K562 (cell line): ENCODE data around the gene B3GALT4. TPM values are rescaled to one million over a fixed set of nuclear protein-coding genes. Genes with fewer than 3 reads are reported as not detected.

Source experiments
- DDX20 ChIP-seq: fragments of 450-650 bp; IDR thresholded peaks from 2 replicates; pipeline ENCODE4 v1.6.1; 2016; ENCODE audit warnings: missing genetic modification characterization, low read depth, mild to moderate bottlenecking, missing compliant biosample characterization, moderate library complexity
- EGR1 ChIP-seq: fragments of 450-650 bp; conservative IDR thresholded peaks from 2 replicates; pipeline ENCODE4 v1.6.1; 2017; ENCODE audit warnings: mild to moderate bottlenecking
- FUS ChIP-seq: fragments of 200-400 bp; formaldehyde crosslinking; optimal IDR thresholded peaks from 2 replicates; pipeline ENCODE3; 2017; ENCODE audit warnings: low read depth, low read length
- HCFC1 ChIP-seq: IDR thresholded peaks from 2 replicates; pipeline ENCODE4 v1.6.1; 2012; ENCODE audit warnings: low read depth, low read length, improper control_type of control experiment
- KLF13 ChIP-seq: fragments of 450-650 bp; IDR thresholded peaks from 2 replicates; pipeline ENCODE4 v1.6.1; 2016; ENCODE audit warnings: missing genetic modification characterization, low read depth, mild to moderate bottlenecking, missing compliant biosample characterization, moderate library complexity, borderline replicate concordance
- POLR2AphosphoS5 ChIP-seq: IDR thresholded peaks from 2 replicates; pipeline ENCODE4 v1.6.1; 2011; ENCODE audit warnings: mild to moderate bottlenecking, low read depth, low read length, moderate library complexity; ENCODE audit not compliant: control insufficient read depth, insufficient read depth
- RFX1 ChIP-seq: fragments of 450-650 bp; IDR thresholded peaks from 2 replicates; pipeline ENCODE4 v1.6.1; 2016; ENCODE audit warnings: mild to moderate bottlenecking, moderate library complexity
- TBL1XR1 ChIP-seq, 2 experiments: IDR thresholded peaks; 2 replicates each; pipeline ENCODE4 v1.6.1; 2012; ENCODE audit warnings: improper control_type of control experiment in 2 of 2, low read length in 2 of 2, mild to moderate bottlenecking in 1 of 2
- TOE1 ChIP-seq, 2 experiments: fragments of 450-650 bp in 1 of 2; sonication (generic) in 1 of 2; formaldehyde crosslinking in 1 of 2; IDR thresholded peaks; 2 replicates each; pipeline versions ENCODE4 v1.7.1 to v1.8.0; 2016 to 2022; ENCODE audit warnings: borderline replicate concordance in 2 of 2, mild to moderate bottlenecking in 2 of 2, antibody characterized with exemption in 1 of 2, inconsistent platforms in 1 of 2, low read depth in 1 of 2, missing genetic modification reagents in 1 of 2, moderate library complexity in 1 of 2
- ZBTB1 ChIP-seq: sonication (generic); formaldehyde crosslinking; IDR thresholded peaks from 2 replicates; pipeline ENCODE4 v1.8.1; 2023; ENCODE audit warnings: missing genetic modification reagents, low read depth, mild to moderate bottlenecking, borderline replicate concordance
- ZNF232 ChIP-seq: sonication (generic); formaldehyde crosslinking; IDR thresholded peaks from 2 replicates; pipeline ENCODE4 v1.8.0; 2022; ENCODE audit warnings: mild to moderate bottlenecking, missing genetic modification reagents
- ZNF431 ChIP-seq: sonication (generic); formaldehyde crosslinking; IDR thresholded peaks from 2 replicates; pipeline ENCODE4 v1.8.0; 2022; ENCODE audit warnings: mild to moderate bottlenecking, missing genetic modification reagents
- ZNF583 ChIP-seq: fragments of 250-450 bp; sonication (Bioruptor Pico); IDR thresholded peaks from 2 replicates; pipeline ENCODE4 v1.4.0; 2020
- ZNF780A ChIP-seq: fragments of 250-450 bp; sonication (Bioruptor Pico); IDR thresholded peaks from 2 replicates; pipeline ENCODE4 v1.5.0; 2021; ENCODE audit warnings: mild to moderate bottlenecking
- polyA plus RNA-seq, 8 experiments: library from polyadenylated mRNA; depleted of rRNA in 4 of 8; stranded (reverse) in 5 of 8; unstranded in 3 of 8; fragments of >200 nt; fragmentation: Nextera tagmentation in 2 of 8; fragmentation: Illumina TruSeq in 1 of 8; extraction: Ambion mirVana in 2 of 8; extraction: Trizol in 1 of 8; gene quantifications; 2 replicates each; pipeline versions ENCODE4 v1.2.1 to v1.2.3, GENCODE V29; 2011 to 2014; ENCODE audit warnings: inconsistent platforms in 1 of 8, missing spikeins in 1 of 8
- total RNA-seq, 7 experiments: library from RNA; depleted of rRNA in 6 of 7; stranded (reverse); fragments of >200 nt in 6 of 7; fragmentation: Illumina TruSeq in 2 of 7; extraction: Trizol in 2 of 7; gene quantifications; 2 replicates each; pipeline versions ENCODE4 v1.2.1 to v1.2.3, GENCODE V29; 2011 to 2021; ENCODE audit warnings: low replicate concordance in 1 of 7
- TF ChIP-seq, protein P1 (sequence below), 2 experiments: fragments of 450-650 bp in 1 of 2; sonication (generic) in 1 of 2; formaldehyde crosslinking in 1 of 2; IDR thresholded peaks; 2 replicates each; pipeline versions ENCODE4 v1.7.1 to v1.9.0; 2016 to 2022; ENCODE audit warnings: inconsistent platforms in 1 of 2, mild to moderate bottlenecking in 1 of 2, missing genetic modification reagents in 1 of 2
- TF ChIP-seq, protein P2 (sequence below): fragments of 250-450 bp; sonication (Bioruptor Pico); IDR thresholded peaks from 2 replicates; pipeline ENCODE4 v1.4.0; 2020; ENCODE audit warnings: mild to moderate bottlenecking, moderate library complexity, borderline replicate concordance

B3GALT4 gene
- total and polyA plus RNA-seq, 9 of the 15 experiments (the other 6 are each of a cell fraction or from before 2014, with no cell fraction given) = 0.11 to 1.3 (median 0.53) TPM; not detected in 1

DNA sequence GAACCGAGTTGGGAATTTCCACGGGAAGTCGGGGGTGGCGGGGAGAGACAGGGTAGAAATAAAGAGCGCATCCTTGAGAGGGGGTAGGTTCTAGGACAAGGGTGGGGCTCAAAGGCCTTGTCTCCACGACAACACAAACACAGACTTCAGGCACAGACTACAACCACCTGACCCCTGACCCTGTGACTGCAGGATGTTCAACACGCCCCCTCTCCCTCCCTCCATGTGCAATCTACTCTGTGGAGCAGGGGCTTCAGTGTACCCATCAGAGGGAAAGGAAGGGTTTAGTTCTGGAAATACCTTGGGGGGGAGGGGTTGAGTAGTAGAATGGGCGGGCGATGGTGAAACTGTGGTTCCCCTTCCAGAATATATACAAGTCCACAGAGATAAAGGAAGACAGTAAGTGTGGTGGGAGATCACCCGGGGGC lies 37.6 kb downstream of the B3GALT4 start (continued):
- TF ChIP-seq, protein P1, sequence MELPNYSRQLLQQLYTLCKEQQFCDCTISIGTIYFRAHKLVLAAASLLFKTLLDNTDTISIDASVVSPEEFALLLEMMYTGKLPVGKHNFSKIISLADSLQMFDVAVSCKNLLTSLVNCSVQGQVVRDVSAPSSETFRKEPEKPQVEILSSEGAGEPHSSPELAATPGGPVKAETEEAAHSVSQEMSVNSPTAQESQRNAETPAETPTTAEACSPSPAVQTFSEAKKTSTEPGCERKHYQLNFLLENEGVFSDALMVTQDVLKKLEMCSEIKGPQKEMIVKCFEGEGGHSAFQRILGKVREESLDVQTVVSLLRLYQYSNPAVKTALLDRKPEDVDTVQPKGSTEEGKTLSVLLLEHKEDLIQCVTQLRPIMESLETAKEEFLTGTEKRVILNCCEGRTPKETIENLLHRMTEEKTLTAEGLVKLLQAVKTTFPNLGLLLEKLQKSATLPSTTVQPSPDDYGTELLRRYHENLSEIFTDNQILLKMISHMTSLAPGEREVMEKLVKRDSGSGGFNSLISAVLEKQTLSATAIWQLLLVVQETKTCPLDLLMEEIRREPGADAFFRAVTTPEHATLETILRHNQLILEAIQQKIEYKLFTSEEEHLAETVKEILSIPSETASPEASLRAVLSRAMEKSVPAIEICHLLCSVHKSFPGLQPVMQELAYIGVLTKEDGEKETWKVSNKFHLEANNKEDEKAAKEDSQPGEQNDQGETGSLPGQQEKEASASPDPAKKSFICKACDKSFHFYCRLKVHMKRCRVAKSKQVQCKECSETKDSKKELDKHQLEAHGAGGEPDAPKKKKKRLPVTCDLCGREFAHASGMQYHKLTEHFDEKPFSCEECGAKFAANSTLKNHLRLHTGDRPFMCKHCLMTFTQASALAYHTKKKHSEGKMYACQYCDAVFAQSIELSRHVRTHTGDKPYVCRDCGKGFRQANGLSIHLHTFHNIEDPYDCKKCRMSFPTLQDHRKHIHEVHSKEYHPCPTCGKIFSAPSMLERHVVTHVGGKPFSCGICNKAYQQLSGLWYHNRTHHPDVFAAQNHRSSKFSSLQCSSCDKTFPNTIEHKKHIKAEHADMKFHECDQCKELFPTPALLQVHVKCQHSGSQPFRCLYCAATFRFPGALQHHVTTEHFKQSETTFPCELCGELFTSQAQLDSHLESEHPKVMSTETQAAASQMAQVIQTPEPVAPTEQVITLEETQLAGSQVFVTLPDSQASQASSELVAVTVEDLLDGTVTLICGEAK (IDR thresholded peaks at IDR 0.05) = no peak
- TF ChIP-seq, protein P1 (CRISPR knock-in tag; IDR thresholded peaks at IDR 0.05) = peak; percentile 52; the same call in 1 of the 2 replicates
- no peak for TF ChIP-seq ZNF583
- TF ChIP-seq TBL1XR1 (IDR thresholded peaks at IDR 0.05; ENCODE audit: low read length in 2 of 2) = 0 out of 4 replicates have a peak, but pooled peaks have one; percentile 23 to 36
- no peak for TF ChIP-seq DDX20 (tag)
- TF ChIP-seq ZBTB1 (CRISPR knock-in tag) = no peak
- no peak for TF ChIP-seq ZNF431
- TF ChIP-seq, protein P2, sequence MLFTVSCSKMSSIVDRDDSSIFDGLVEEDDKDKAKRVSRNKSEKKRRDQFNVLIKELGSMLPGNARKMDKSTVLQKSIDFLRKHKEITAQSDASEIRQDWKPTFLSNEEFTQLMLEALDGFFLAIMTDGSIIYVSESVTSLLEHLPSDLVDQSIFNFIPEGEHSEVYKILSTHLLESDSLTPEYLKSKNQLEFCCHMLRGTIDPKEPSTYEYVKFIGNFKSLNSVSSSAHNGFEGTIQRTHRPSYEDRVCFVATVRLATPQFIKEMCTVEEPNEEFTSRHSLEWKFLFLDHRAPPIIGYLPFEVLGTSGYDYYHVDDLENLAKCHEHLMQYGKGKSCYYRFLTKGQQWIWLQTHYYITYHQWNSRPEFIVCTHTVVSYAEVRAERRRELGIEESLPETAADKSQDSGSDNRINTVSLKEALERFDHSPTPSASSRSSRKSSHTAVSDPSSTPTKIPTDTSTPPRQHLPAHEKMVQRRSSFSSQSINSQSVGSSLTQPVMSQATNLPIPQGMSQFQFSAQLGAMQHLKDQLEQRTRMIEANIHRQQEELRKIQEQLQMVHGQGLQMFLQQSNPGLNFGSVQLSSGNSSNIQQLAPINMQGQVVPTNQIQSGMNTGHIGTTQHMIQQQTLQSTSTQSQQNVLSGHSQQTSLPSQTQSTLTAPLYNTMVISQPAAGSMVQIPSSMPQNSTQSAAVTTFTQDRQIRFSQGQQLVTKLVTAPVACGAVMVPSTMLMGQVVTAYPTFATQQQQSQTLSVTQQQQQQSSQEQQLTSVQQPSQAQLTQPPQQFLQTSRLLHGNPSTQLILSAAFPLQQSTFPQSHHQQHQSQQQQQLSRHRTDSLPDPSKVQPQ = no peak
- no peak for TF ChIP-seq FUS
- peak; percentile 56 for TF ChIP-seq EGR1
- no peak for TF ChIP-seq ZNF232 (CRISPR knock-in tag)
- 0 out of 2 replicates have a peak, but pooled peaks have one; percentile 41 for TF ChIP-seq TOE1 (IDR thresholded peaks at IDR 0.05; ENCODE audit: borderline replicate concordance)
- no peak for TF ChIP-seq TOE1 (CRISPR knock-in tag; IDR thresholded peaks at IDR 0.05; ENCODE audit: borderline replicate concordance, low read depth)
- TF ChIP-seq HCFC1 = peak; percentile 35; the same call in 1 of the 2 replicates
- no peak for TF ChIP-seq ZNF780A
- no peak for TF ChIP-seq KLF13 (tag)
- peak; percentile 92 for TF ChIP-seq RFX1
- 0 out of 2 replicates have a peak, but pooled peaks have one; percentile 15 for TF ChIP-seq POLR2AphosphoS5
